K562 (cell line): ENCODE measurements around the gene PRKD2. TPM values are rescaled to one million over a fixed set of nuclear protein-coding genes. Genes with fewer than 3 reads are reported as not detected.
A peak's percentile ranks its signal among the peaks of the same experiment; 100 is the strongest.

Source experiments
- ATAC-seq: fragments of 200-7000 bp; cut with Tn5 transposase; 3 replicates; pipeline ENCODE4 v1.9.1; 2020; ENCODE audit warnings: moderate library complexity
- BruUV-seq: library from RNA; stranded (reverse); fragments of 400-500 nt; replicated peaks from 2 replicates; lab custom pipeline; 2021; lab: Mats Ljungman, UMichigan
- CTCF ChIA-PET: fragments of 300-600 bp; formaldehyde crosslinking; extraction: SDS; loops from one replicate; lab custom pipeline; 2021; ENCODE audit warnings: low intra/inter-chr PET ratio; lab: Yijun Ruan, JAX
- POLR2A ChIA-PET: fragments of 300-600, 350-650 bp; sonication (Branson Sonifier 250); formaldehyde crosslinking; extraction: SDS; loops from one replicate; lab custom pipeline; 2021; ENCODE audit warnings: antibody characterized with exemption, inconsistent platforms; lab: Yijun Ruan, JAX
- DNase-seq, 4 experiments: peaks; one replicate each; pipeline versions ENCODE4 v3.0.0 to v3.0.0-alpha.2; 2011 to 2018; ENCODE audit warnings: low spot score in 3 of 4, mixed read lengths in 3 of 4; ENCODE audit errors: extremely low read depth in 1 of 4
- FAIRE-seq: peaks from 2 replicates; lab custom pipeline; 2011; peaks lifted over from hg19 to GRCh38; lab: Jason Lieb, UNC
- H2AFZ ChIP-seq: 2 replicates; pipeline ENCODE4 v1.6.0; 2011; ENCODE audit warnings: low read depth, low read length, control low read depth, inconsistent platforms
- H3K27ac ChIP-seq: fragments of 200-600 bp; 3 replicates; pipeline ENCODE4 v1.8.0; 2011; ENCODE audit warnings: low read depth, mild to moderate bottlenecking, control low read depth, inconsistent platforms, low read length, moderate library complexity, mixed read lengths; ENCODE audit errors: extremely low read depth
- H3K27me3 ChIP-seq, 2 experiments: fragments of 300-600 bp in 1 of 2; 2 replicates in 1 of 2; 3 replicates in 1 of 2; pipeline versions ENCODE4 v1.6.0 to v1.8.0; 2011; ENCODE audit warnings: inconsistent platforms in 2 of 2, low read length in 2 of 2, mild to moderate bottlenecking in 1 of 2, mixed read lengths in 1 of 2, moderate library complexity in 1 of 2; ENCODE audit not compliant: control insufficient read depth in 2 of 2, insufficient read depth in 2 of 2
- H3K36me3 ChIP-seq: fragments of 300-600 bp; 3 replicates; pipeline ENCODE4 v1.8.0; 2011; ENCODE audit warnings: mild to moderate bottlenecking, low read length, inconsistent platforms; ENCODE audit not compliant: control insufficient read depth, insufficient read depth
- H3K4me1 ChIP-seq, 2 experiments: fragments of 200-600 bp in 1 of 2; replicated peaks in 1 of 2; 2 replicates in 1 of 2; 3 replicates in 1 of 2; pipeline versions ENCODE4 v1.5.1 to v1.8.0; 2011; ENCODE audit warnings: inconsistent platforms in 2 of 2, low read length in 2 of 2, mild to moderate bottlenecking in 1 of 2, mixed read lengths in 1 of 2, moderate library complexity in 1 of 2; ENCODE audit not compliant: control insufficient read depth in 2 of 2, insufficient read depth in 2 of 2
- H3K4me2 ChIP-seq: 2 replicates; pipeline ENCODE4 v1.6.1; 2011; ENCODE audit warnings: low read length, control low read depth, inconsistent platforms, mixed read lengths; ENCODE audit not compliant: insufficient read depth
- H3K4me3 ChIP-seq: fragments of 200-600 bp; sonication (generic), shearing (Covaris generic); 2 replicates; pipeline ENCODE4 v1.5.1; 2016; ENCODE audit warnings: control low read depth, inconsistent platforms
- H3K79me2 ChIP-seq: fragments of 200-600 bp; 3 replicates; pipeline ENCODE4 v1.8.0; 2011; ENCODE audit warnings: low read length, inconsistent platforms; ENCODE audit not compliant: control insufficient read depth, insufficient read depth
- H3K9ac ChIP-seq, 2 experiments: 2 replicates each; pipeline versions ENCODE4 v1.6.0 to v1.6.1; 2011; ENCODE audit warnings: low read depth in 2 of 2, low read length in 2 of 2, control low read depth in 1 of 2, inconsistent platforms in 1 of 2, mild to moderate bottlenecking in 1 of 2, mixed read lengths in 1 of 2; ENCODE audit not compliant: insufficient read depth in 1 of 2
- H3K9me1 ChIP-seq: one replicate; pipeline ENCODE4 v1.6.0; 2011; ENCODE audit warnings: inconsistent platforms, mild to moderate bottlenecking, low read length, moderate library complexity; ENCODE audit not compliant: control insufficient read depth, insufficient read depth
- H3K9me3 ChIP-seq: replicated peaks from 2 replicates; pipeline ENCODE4 v1.5.1; 2011; ENCODE audit warnings: low read depth, low read length, inconsistent platforms; ENCODE audit not compliant: control insufficient read depth, insufficient read depth
- H4K20me1 ChIP-seq: replicated peaks from 2 replicates; pipeline ENCODE4 v1.6.1; 2011; ENCODE audit warnings: low read length, inconsistent platforms, mixed read lengths; ENCODE audit not compliant: control insufficient read depth, insufficient read depth
- CBX1 ChIP-seq: sonication (generic); IDR thresholded peaks from 2 replicates; pipeline ENCODE4 v1.6.1; 2016; ENCODE audit warnings: antibody characterized with exemption, low read depth, mild to moderate bottlenecking
- CBX8 ChIP-seq: fragments of 200-600 bp; sonication (generic); IDR thresholded peaks from 2 replicates; pipeline ENCODE4 v1.6.1; 2012; ENCODE audit warnings: borderline replicate concordance, mixed run types, low read depth, mild to moderate bottlenecking, moderate library complexity, mixed read lengths, low read length, control low read depth, inconsistent platforms; ENCODE audit not compliant: poor library complexity, severe bottlenecking; ENCODE audit errors: extremely low read depth
- CCAR2 ChIP-seq: fragments of 200-400 bp; formaldehyde crosslinking; IDR thresholded peaks from 2 replicates; pipeline ENCODE4 v1.6.1; 2017; ENCODE audit warnings: mild to moderate bottlenecking, low read depth, low read length
- EP400 ChIP-seq: fragments of 450-650 bp; IDR thresholded peaks from 2 replicates; pipeline ENCODE4 v1.6.1; 2017; ENCODE audit warnings: antibody characterized with exemption, mild to moderate bottlenecking, moderate library complexity
- HCFC1 ChIP-seq: IDR thresholded peaks from 2 replicates; pipeline ENCODE4 v1.6.1; 2012; ENCODE audit warnings: low read depth, low read length, improper control_type of control experiment
- HINFP ChIP-seq: fragments of 450-650 bp; conservative IDR thresholded peaks from 2 replicates; pipeline ENCODE4 v1.6.1; 2016; ENCODE audit warnings: missing genetic modification characterization, low read depth, mild to moderate bottlenecking, control low read depth, missing compliant biosample characterization
- RBFOX2 ChIP-seq: fragments of 200-400 bp; formaldehyde crosslinking; IDR thresholded peaks from 2 replicates; pipeline ENCODE4 v1.6.1; 2017; ENCODE audit warnings: low read depth, mild to moderate bottlenecking, low read length, moderate library complexity
- WGBS: fragments of 100-300 bp; shearing (Covaris generic); methylation state at CpG from one replicate; pipeline ENCODE4 v1.1.6; 2016; ENCODE audit warnings: low coverage, mixed read lengths; ENCODE audit not compliant: insufficient coverage; ENCODE audit errors: missing lambda C conversion rate; 5-methylcytosine and 5-hydroxymethylcytosine counted together
- in situ Hi-C: fragments of 300-500 bp; cut with MboI; formaldehyde crosslinking; loops from 4 replicates; pipeline ENCODE4 v1.15.0; 2018; ENCODE audit warnings: inconsistent platforms, mixed read lengths
- intact Hi-C: fragments of 100-400 bp; cut with micrococcal nuclease; formaldehyde crosslinking; loops from 2 replicates; pipeline ENCODE4 v1.14.2; 2022
- polyA plus RNA-seq, 8 experiments: library from polyadenylated mRNA; depleted of rRNA in 4 of 8; stranded (reverse) in 5 of 8; unstranded in 3 of 8; fragments of >200 nt; fragmentation: Nextera tagmentation in 2 of 8; fragmentation: Illumina TruSeq in 1 of 8; extraction: Ambion mirVana in 2 of 8; extraction: Trizol in 1 of 8; gene quantifications; 2 replicates each; pipeline versions ENCODE4 v1.2.1 to v1.2.3, GENCODE V29; 2011 to 2014; ENCODE audit warnings: inconsistent platforms in 1 of 8, missing spikeins in 1 of 8
- total RNA-seq, 7 experiments: library from RNA; depleted of rRNA in 6 of 7; stranded (reverse); fragments of >200 nt in 6 of 7; fragmentation: Illumina TruSeq in 2 of 7; extraction: Trizol in 2 of 7; gene quantifications; 2 replicates each; pipeline versions ENCODE4 v1.2.1 to v1.2.3, GENCODE V29; 2011 to 2021; ENCODE audit warnings: low replicate concordance in 1 of 7
- TF ChIP-seq, protein P1 (sequence below): IDR thresholded peaks from 2 replicates; pipeline ENCODE4 v1.6.1; 2014; ENCODE audit warnings: antibody characterized with exemption

The PRKD2 gene
- total and polyA plus RNA-seq, 9 of the 15 experiments (the other 6 are each of a cell fraction or from before 2014, with no cell fraction given): 1.8 to 60.0 (median 15.0) TPM

- Histone ChIP-seq H3K4me2 (no peak overlapping the region), H3K4me1 (peaks cover 4 to 6% of the 10 kb centered on the region in 2 experiments; a peak in 4 of 5 replicates), H3K36me3 (no peaks in the 10 kb centered on the region), H3K9me3 (no peaks in the 10 kb centered on the region), H3K9ac (no peak overlapping the region), H3K4me3 (no peak overlapping the region), H2AFZ (peak overlapping the region; percentile 21; the same call in 1 of the 2 replicates), H3K27me3 (no peaks in the 10 kb centered on the region), H3K9me1 (no peaks in the 10 kb centered on the region), H3K79me2 (no peaks in the 10 kb centered on the region), H3K27ac (no peak overlapping the region), H4K20me1 (no peaks in the 10 kb centered on the region)
- DNase-seq: peak in 1 of 4 experiments; percentile 6
- POLR2A ChIA-PET: no interaction called here
- intact Hi-C loops: no loop called here
- FAIRE-seq: no peak
- 21% methylated on average over 3 of the region's 3 CpGs for WGBS
- in situ Hi-C loops: no loop called here
- peak; percentile 33; the same call in 2 of the 3 replicates for ATAC-seq
- TF ChIP-seq RBFOX2 (no peak), EP400 (no peak), CBX1 (no peak), CCAR2 (no peak), CBX8 (no peak)
- CTCF ChIA-PET: no interaction called here
- BruUV-seq: no TSS peak
These were observed 72.2 kb downstream of the PRKD2 start for GRCh38 chr19:46644720-46645119.

DNA sequence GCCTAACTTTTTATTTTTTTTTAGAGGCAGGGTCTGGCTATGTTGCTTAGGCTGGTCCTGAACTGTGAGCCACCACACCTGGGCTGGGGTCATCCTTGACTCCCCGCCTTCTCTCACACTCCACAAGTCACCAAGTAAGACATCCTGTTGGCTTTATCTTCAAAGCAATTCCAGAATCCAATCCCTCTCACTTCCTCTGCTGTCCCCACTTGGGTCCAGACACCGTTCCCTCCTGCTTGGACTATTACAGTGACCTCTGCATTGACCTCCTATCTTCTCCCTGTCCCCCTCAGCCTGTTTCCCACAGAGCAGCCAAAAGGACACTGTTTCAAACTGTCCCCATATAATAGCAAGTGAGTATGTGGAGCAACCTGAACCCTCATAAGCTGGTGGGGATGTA lies 76.3 kb downstream of the PRKD2 start:
- no peaks in the 10 kb centered on the region for H3K79me2 ChIP-seq
- no peak overlapping the region for H2AFZ ChIP-seq
- H3K9me3 ChIP-seq: no peaks in the 10 kb centered on the region
- no peak overlapping the region for H3K4me2 ChIP-seq
- no peaks in the 10 kb centered on the region for H4K20me1 ChIP-seq
- H3K4me3 ChIP-seq: no peak overlapping the region
- H3K27me3 ChIP-seq: no peaks in the 10 kb centered on the region
- peaks cover 18 to 36% of the 10 kb centered on the region in 2 experiments; a peak in 4 of 5 replicates for H3K4me1 ChIP-seq
- H3K9ac ChIP-seq: peak overlapping the region in 1 of 2 experiments; percentile 19; a peak in 1 of 4 replicates
- POLR2A ChIA-PET: interaction anchor here (0.9 kb wide), 1 partner anchor 93 kb away, joined by 3 read pairs; no protein-coding TSS in a partner anchor
- no peak overlapping the region for H3K27ac ChIP-seq
- H3K9me1 ChIP-seq: no peaks in the 10 kb centered on the region
- DNase-seq (peak in 1 of 4 experiments; percentile 2), FAIRE-seq (no peak), ATAC-seq (no peak)
- WGBS: 55% methylated on average over 2 of the region's 2 CpGs
- TF ChIP-seq, protein P1, sequence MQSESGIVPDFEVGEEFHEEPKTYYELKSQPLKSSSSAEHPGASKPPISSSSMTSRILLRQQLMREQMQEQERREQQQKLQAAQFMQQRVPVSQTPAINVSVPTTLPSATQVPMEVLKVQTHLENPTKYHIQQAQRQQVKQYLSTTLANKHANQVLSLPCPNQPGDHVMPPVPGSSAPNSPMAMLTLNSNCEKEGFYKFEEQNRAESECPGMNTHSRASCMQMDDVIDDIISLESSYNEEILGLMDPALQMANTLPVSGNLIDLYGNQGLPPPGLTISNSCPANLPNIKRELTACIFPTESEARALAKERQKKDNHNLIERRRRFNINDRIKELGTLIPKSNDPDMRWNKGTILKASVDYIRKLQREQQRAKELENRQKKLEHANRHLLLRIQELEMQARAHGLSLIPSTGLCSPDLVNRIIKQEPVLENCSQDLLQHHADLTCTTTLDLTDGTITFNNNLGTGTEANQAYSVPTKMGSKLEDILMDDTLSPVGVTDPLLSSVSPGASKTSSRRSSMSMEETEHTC: no peak
- TF ChIP-seq HCFC1 (no peak), HINFP (tag) (peak; percentile 41; the same call in 1 of the 2 replicates)
- CTCF ChIA-PET: no interaction called here
- in situ Hi-C loops: no loop called here
- BruUV-seq: no TSS peak
- intact Hi-C loops: no loop called here
- H3K36me3 ChIP-seq: no peaks in the 10 kb centered on the region
